Kidney (tissue), 14 donors: ENCODE results near the gene RGP1. TPM values are rescaled to one million over a fixed set of nuclear protein-coding genes. Genes with fewer than 3 reads are reported as not detected.
A peak's percentile ranks its signal among the peaks of the same experiment; 100 is the strongest.

Source experiments
- DNase-seq, 5 donors: peaks; one replicate each; pipeline ENCODE4 v3.0.0-alpha.2; 2013 to 2020
- FAIRE-seq: peaks from 2 replicates; lab custom pipeline; 2012; peaks lifted over from hg19 to GRCh38; lab: Jason Lieb, UNC
- H3K27ac ChIP-seq, 2 donors: one replicate each; pipeline ENCODE4 v1.7.0; 2013; ENCODE audit warnings: low read depth in 2 of 2, low read length in 2 of 2, inconsistent platforms in 1 of 2
- H3K27me3 ChIP-seq: one replicate; pipeline ENCODE4 v1.7.1; 2013; ENCODE audit warnings: low read length, inconsistent platforms; ENCODE audit not compliant: control insufficient read depth, insufficient read depth
- H3K36me3 ChIP-seq, 3 donors: one replicate each; pipeline versions ENCODE4 v1.7.0 to v1.7.1; 2013; ENCODE audit warnings: low read length in 3 of 3, control low read depth in 1 of 3, inconsistent platforms in 1 of 3; ENCODE audit not compliant: insufficient read depth in 3 of 3, control insufficient read depth in 2 of 3
- H3K4me1 ChIP-seq, 3 donors: one replicate each; pipeline versions ENCODE4 v1.7.0 to v1.7.1; 2013; ENCODE audit warnings: low read length in 3 of 3, inconsistent platforms in 1 of 3, low read depth in 1 of 3; ENCODE audit not compliant: control insufficient read depth in 2 of 3, insufficient read depth in 2 of 3
- H3K4me3 ChIP-seq, 3 donors: one replicate each; pipeline versions ENCODE4 v1.7.0 to v1.8.1; 2013; ENCODE audit warnings: low read length in 3 of 3, control low read depth in 1 of 3, inconsistent platforms in 1 of 3
- H3K9ac ChIP-seq, 3 donors: one replicate each; pipeline versions ENCODE4 v1.7.0 to v1.7.1; 2013; ENCODE audit warnings: low read length in 3 of 3, control low read depth in 1 of 3, inconsistent platforms in 1 of 3
- H3K9me3 ChIP-seq, 3 donors: one replicate each; pipeline versions ENCODE4 v1.7.0 to v1.7.1; 2013; ENCODE audit warnings: low read length in 3 of 3, control low read depth in 1 of 3, inconsistent platforms in 1 of 3; ENCODE audit not compliant: control insufficient read depth in 2 of 3, insufficient read depth in 1 of 3
- intact Hi-C: fragments of 100-400 bp; cut with DNase I; formaldehyde crosslinking; loops from one replicate; pipeline ENCODE4 v1.11.1; 2022
- polyA plus RNA-seq: library from polyadenylated mRNA; stranded (reverse); fragments of 350-450 nt; fragmentation: Illumina TruSeq; extraction: RNeasy Lipid Tissue Mini Kit (QIAGEN cat#74804); gene quantifications from one replicate; pipeline ENCODE4 v1.2.3, GENCODE V29; 2014; ENCODE audit warnings: low read depth, low replicate concordance; ENCODE audit not compliant: insufficient read depth
- total RNA-seq: library from RNA; stranded (reverse); fragmentation: NEBNext Ultra II Directional; extraction: Animal tissue kit (Norgen Biotek cat#: 25700); gene quantifications from one replicate; pipeline ENCODE4 v1.2.1, GENCODE V29; 2021
- TF ChIP-seq, protein P1 (sequence below): IDR thresholded peaks from 3 replicates; pipeline ENCODE4 v1.5.1; 2012; ENCODE audit warnings: mild to moderate bottlenecking, moderate library complexity, borderline replicate concordance; ENCODE audit not compliant: insufficient read depth; ENCODE audit errors: extremely low read depth
- donor health status: control.
- donor health status: control.
- donor health status: control.
- donor health status: control.
- donor health status: control.
- donor health status: DM: yes; HTN: yes; CAD: no.
- donor health status: Normal renal cell carcinoma (clear cell type).

The RGP1 gene
- total and polyA plus RNA-seq, 2 donors from 2014 or later, result 11.0 to 39.2 TPM

DNA sequence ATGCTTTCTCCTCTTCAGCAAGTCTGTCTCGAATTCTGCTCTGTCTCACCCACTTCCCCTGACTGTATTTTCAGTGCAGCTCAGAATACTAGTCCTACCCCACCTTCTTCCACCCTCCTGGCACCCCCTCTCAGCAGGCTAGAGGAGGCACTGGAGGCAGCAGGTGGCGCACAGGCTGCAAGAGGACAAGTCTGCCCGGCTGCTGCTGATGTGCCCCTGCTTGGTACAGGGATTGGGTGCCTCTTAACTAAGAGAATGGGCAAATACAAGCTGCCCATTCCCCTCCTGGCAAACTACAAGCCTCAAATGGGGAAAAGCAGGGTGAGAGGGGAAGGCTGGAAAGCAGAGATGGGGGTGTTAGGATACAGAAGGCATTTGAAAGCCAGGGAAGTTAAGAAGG is 22.2 kb upstream of the RGP1 start:
- peaks cover 8 to 50% (median 45%) of the 10 kb centered on the region in 3 donors for H3K4me1 ChIP-seq
- H3K4me3 ChIP-seq, result peak overlapping the region in 1 of 3 donors; percentile 55
- H3K27me3 ChIP-seq, result no peaks in the 10 kb centered on the region
- intact Hi-C loops, result no loop called here
- H3K27ac ChIP-seq, result peak overlapping the region; percentile 71 to 88
- no peaks in the 10 kb centered on the region for H3K9me3 ChIP-seq
- H3K9ac ChIP-seq, result peak overlapping the region in 1 of 3 donors; percentile 63
- no peak for FAIRE-seq
- DNase-seq, result peak in 1 of 5 donors; percentile 38
- H3K36me3 ChIP-seq, result peaks cover 16 to 33% (median 24%) of the 10 kb centered on the region in 3 donors
- TF ChIP-seq, protein P1, sequence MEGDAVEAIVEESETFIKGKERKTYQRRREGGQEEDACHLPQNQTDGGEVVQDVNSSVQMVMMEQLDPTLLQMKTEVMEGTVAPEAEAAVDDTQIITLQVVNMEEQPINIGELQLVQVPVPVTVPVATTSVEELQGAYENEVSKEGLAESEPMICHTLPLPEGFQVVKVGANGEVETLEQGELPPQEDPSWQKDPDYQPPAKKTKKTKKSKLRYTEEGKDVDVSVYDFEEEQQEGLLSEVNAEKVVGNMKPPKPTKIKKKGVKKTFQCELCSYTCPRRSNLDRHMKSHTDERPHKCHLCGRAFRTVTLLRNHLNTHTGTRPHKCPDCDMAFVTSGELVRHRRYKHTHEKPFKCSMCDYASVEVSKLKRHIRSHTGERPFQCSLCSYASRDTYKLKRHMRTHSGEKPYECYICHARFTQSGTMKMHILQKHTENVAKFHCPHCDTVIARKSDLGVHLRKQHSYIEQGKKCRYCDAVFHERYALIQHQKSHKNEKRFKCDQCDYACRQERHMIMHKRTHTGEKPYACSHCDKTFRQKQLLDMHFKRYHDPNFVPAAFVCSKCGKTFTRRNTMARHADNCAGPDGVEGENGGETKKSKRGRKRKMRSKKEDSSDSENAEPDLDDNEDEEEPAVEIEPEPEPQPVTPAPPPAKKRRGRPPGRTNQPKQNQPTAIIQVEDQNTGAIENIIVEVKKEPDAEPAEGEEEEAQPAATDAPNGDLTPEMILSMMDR, result peak; percentile 10

DNA sequence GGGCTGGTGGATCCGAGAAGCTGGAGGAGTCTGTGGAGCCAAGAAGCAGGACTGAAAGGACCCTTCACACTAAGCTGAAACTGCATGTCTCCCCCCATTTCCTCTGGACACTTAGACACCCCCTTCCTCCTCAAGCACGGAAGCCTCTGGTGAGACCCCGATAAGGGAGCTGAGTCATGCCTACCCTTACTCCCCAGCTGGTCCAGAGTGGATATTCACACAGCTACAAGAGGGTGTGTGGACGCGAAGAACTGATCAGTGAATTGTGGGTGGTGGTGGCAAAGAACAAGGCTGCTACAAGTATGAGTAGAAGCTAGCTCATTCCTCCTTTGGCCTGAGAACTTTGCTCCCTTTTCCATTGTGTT is 21.4 kb upstream of the RGP1 start:
- DNase-seq (no peak), FAIRE-seq (no peak)
- intact Hi-C loops, result no loop called here
- Histone ChIP-seq H3K9me3 (no peaks in the 10 kb centered on the region), H3K4me1 (peaks cover 8 to 50% (median 45%) of the 10 kb centered on the region in 3 donors), H3K36me3 (peaks cover 9 to 26% (median 17%) of the 10 kb centered on the region in 3 donors), H3K27ac (peak overlapping the region; percentile 71 to 88), H3K4me3 (peak overlapping the region in 2 of 3 donors; percentile 40 to 55), H3K27me3 (no peaks in the 10 kb centered on the region), H3K9ac (peak overlapping the region in 1 of 3 donors; percentile 63)
- TF ChIP-seq, protein P1, result no peak

DNA sequence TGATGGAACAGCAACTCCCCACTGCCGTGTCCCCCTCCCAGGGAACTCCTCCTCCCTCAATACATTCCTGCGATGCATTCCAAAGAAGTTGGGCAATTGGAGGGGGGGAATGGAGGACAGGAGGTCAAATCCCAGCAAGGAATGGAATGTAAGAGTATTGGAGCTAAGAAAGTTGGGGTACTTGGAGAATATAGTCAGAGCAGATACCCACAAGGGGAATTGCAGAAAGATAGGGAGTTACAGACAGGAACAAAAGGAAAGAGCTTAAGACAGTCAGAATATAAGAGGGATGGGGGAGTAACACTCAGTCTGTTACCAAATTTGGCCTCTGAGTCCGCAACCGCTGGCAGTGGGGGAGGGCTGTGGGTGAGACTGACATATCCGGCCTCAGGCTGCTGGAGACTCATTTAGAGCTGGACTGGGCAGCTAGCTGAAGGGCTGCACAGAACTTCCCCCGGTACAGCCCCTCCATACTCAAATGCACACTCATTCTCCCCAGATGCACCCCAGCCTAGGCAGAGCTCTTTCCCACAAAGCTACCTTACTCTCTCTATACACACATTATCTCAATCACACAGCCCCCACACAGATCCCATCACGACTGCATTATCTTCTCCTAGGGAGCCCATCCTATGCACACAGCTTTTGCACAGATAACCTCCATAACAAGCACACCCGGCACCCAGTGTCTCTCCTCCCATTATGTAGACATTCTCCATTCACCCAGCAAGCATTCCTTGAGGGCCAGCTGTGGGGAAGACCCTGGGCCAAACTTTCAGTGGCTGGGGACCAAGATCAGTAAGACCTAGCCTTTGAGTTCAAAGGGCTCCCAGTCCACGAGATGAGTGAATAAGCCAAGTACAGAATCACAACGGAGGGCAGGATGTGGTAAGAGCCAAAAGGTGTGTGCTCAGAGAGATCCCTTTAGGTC is 20.8 kb upstream of the RGP1 start:
- H3K27ac ChIP-seq, result peak overlapping the region; percentile 71 to 88
- FAIRE-seq (no peak), DNase-seq (peak; percentile 71 to 93 (median 85))
- intact Hi-C loops, result no loop called here
- peak overlapping the region in 1 of 3 donors; percentile 63 for H3K9ac ChIP-seq
- H3K4me3 ChIP-seq, result peak overlapping the region; percentile 23 to 55 (median 53)
- no peaks in the 10 kb centered on the region for H3K27me3 ChIP-seq
- H3K36me3 ChIP-seq, result peaks cover 8 to 21% (median 15%) of the 10 kb centered on the region in 3 donors
- TF ChIP-seq, protein P1, result no peak
- no peaks in the 10 kb centered on the region for H3K9me3 ChIP-seq
- H3K4me1 ChIP-seq, result peaks cover 8 to 54% (median 51%) of the 10 kb centered on the region in 3 donors
